ENCODE measurements around the gene TAS2R42.

- TF ChIP-seq, protein P1, sequence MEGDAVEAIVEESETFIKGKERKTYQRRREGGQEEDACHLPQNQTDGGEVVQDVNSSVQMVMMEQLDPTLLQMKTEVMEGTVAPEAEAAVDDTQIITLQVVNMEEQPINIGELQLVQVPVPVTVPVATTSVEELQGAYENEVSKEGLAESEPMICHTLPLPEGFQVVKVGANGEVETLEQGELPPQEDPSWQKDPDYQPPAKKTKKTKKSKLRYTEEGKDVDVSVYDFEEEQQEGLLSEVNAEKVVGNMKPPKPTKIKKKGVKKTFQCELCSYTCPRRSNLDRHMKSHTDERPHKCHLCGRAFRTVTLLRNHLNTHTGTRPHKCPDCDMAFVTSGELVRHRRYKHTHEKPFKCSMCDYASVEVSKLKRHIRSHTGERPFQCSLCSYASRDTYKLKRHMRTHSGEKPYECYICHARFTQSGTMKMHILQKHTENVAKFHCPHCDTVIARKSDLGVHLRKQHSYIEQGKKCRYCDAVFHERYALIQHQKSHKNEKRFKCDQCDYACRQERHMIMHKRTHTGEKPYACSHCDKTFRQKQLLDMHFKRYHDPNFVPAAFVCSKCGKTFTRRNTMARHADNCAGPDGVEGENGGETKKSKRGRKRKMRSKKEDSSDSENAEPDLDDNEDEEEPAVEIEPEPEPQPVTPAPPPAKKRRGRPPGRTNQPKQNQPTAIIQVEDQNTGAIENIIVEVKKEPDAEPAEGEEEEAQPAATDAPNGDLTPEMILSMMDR (IDR thresholded peaks at IDR 0.05): no peak
- TF ChIP-seq EP300 (IDR thresholded peaks at IDR 0.05) (no peak), POLR2A (IDR thresholded peaks at IDR 0.05) (no peak)
Measured at GRCh38 chr12:11182529-11182928, 4.2 kb downstream of the TAS2R42 start.
